ENCODE results near the gene CDH13. TPM values are rescaled to one million over a fixed set of nuclear protein-coding genes. Genes with fewer than 3 reads are reported as not detected.

Gene CDH13
- total and polyA plus RNA-seq, 2 of the 8 experiments (the other 6 are each of a cell fraction or from before 2014, with no cell fraction given) = 2.3 to 2.4 TPM

DNA sequence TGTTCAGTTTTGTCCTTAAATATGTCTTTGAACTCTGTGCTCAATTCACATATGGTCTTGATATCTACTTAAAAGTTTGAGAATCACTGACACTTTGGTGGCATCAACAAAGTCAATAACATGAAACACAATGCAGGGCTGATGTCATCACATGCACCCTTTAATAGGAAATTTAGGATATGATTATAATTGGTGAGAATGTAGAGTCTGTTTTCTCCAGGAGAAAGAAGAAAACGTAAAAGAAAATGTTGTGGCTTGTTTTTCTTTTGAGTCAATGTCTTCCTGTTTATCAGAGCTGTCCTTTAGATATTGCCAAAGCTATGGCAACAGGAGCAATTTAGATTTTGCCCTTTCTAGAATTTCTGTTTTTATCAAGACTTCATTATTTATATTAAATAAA is 396.9 kb downstream of the CDH13 start:
- H3K4me1 ChIP-seq (replicated peaks in 1 of 4; ENCODE audit: control insufficient read depth in 3 of 4, insufficient read depth in 4 of 4, low read length in 3 of 4) = no peaks in the 10 kb centered on the region
- H3K27me3 ChIP-seq (replicated peaks in 1 of 4; ENCODE audit: control insufficient read depth in 3 of 4, extremely low read depth in 1 of 4, insufficient read depth in 3 of 4, low read length in 3 of 4) = no peaks in the 10 kb centered on the region
- H3K4me3 ChIP-seq (ENCODE audit: extremely low read depth in 1 of 4, insufficient read depth in 2 of 4, low read depth in 3 of 4, low read length in 4 of 4) = no peak overlapping the region
- no peaks in the 10 kb centered on the region for H4K20me1 ChIP-seq (replicated peaks in 1 of 2; ENCODE audit: control insufficient read depth in 1 of 2, insufficient read depth in 2 of 2, low read length in 2 of 2)
- no peak overlapping the region for H4K8ac ChIP-seq (ENCODE audit: extremely low read depth, insufficient read depth, low read length)
- no peak overlapping the region for H2AK5ac ChIP-seq (ENCODE audit: low read depth, low read length)
- no peak overlapping the region for H4K91ac ChIP-seq (replicated peaks; ENCODE audit: insufficient read length, low read length)
- no peak overlapping the region for H3K4me2 ChIP-seq (ENCODE audit: insufficient read depth in 1 of 2, low read depth in 2 of 2, low read length in 2 of 2)
- no peak overlapping the region for H2BK20ac ChIP-seq (ENCODE audit: low read length)
- H3K9me3 ChIP-seq (ENCODE audit: insufficient read depth in 2 of 2, low read depth in 1 of 2, low read length in 1 of 2) = 0 out of 4 replicates have a peak, but pooled peaks cover 0 to 4% of the 10 kb centered on the region in 2 experiments
- no peak overlapping the region for H3K56ac ChIP-seq (replicated peaks; ENCODE audit: insufficient read length, low read depth, low read length)
- H3K23ac ChIP-seq (ENCODE audit: insufficient read length) = no peak overlapping the region
- DNase-seq (ENCODE audit: low read depth in 1 of 2, low spot score in 2 of 2) (no peak), FAIRE-seq (no peak)
- H3K14ac ChIP-seq (ENCODE audit: insufficient read length) = no peak overlapping the region
- H2BK5ac ChIP-seq (ENCODE audit: low read depth, low read length) = no peak overlapping the region
- no peak overlapping the region for H3K4ac ChIP-seq (replicated peaks; ENCODE audit: insufficient read length, low read depth, low read length)
- H3K27ac ChIP-seq (ENCODE audit: low read depth, low read length) = no peak overlapping the region
- no peaks in the 10 kb centered on the region for H3K79me1 ChIP-seq (ENCODE audit: low read depth, low read length)
- H3K36me3 ChIP-seq (ENCODE audit: control insufficient read depth in 2 of 4, insufficient read depth in 4 of 4, low read length in 3 of 4) = no peaks in the 10 kb centered on the region
- H3K9ac ChIP-seq (replicated peaks in 1 of 4; ENCODE audit: extremely low read depth in 1 of 4, low read depth in 3 of 4, low read length in 3 of 4) = no peak overlapping the region
- H4K5ac ChIP-seq (ENCODE audit: insufficient read length, low read depth, low read length) = no peak overlapping the region
- POLR2A ChIA-PET (ENCODE audit: partially characterized antibody) = no interaction called here
- H2BK12ac ChIP-seq (ENCODE audit: low read depth, low read length) = no peak overlapping the region
- no peak overlapping the region for H2BK120ac ChIP-seq (replicated peaks; ENCODE audit: low read depth, low read length)
- H3K79me2 ChIP-seq (ENCODE audit: control insufficient read depth in 1 of 2, insufficient read depth in 2 of 2, low read length in 2 of 2) = no peaks in the 10 kb centered on the region
- H2AFZ ChIP-seq (ENCODE audit: low read length) = no peak overlapping the region
- no peak overlapping the region for H3K18ac ChIP-seq (ENCODE audit: extremely low read depth, low read length)
- CTCF ChIA-PET (ENCODE audit: partially characterized antibody) = no interaction called here
- no peaks in the 10 kb centered on the region for H3K23me2 ChIP-seq (ENCODE audit: low read depth, low read length)
- H2BK15ac ChIP-seq (ENCODE audit: low read length) = no peak overlapping the region
- 80 to 100% methylated on average over 1 of the region's 1 CpG for WGBS, 2 experiments (ENCODE audit: extremely low coverage in 1 of 2, insufficient coverage in 1 of 2, insufficient read length in 1 of 2, insufficient replicate concordance in 2 of 2, low coverage in 1 of 2, low lambda C conversion rate in 2 of 2, missing lambda C conversion rate in 1 of 2)
- no peak for TF ChIP-seq RXRA (IDR thresholded peaks at IDR 0.05; ENCODE audit: insufficient read depth, low read depth, low read length)
- no peak for TF ChIP-seq YY1 (IDR thresholded peaks at IDR 0.05; ENCODE audit: low read depth, low read length)
- TF ChIP-seq, protein P1, sequence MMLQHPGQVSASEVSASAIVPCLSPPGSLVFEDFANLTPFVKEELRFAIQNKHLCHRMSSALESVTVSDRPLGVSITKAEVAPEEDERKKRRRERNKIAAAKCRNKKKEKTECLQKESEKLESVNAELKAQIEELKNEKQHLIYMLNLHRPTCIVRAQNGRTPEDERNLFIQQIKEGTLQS (IDR thresholded peaks at IDR 0.05; ENCODE audit: insufficient read depth, low read depth, low read length) = no peak
- TF ChIP-seq RFX5 (IDR thresholded peaks at IDR 0.05; ENCODE audit: borderline replicate concordance, low read depth, low read length) = no peak
- TF ChIP-seq TEAD4 (IDR thresholded peaks at IDR 0.05; ENCODE audit: low read depth, low read length) = no peak
- no peak for TF ChIP-seq RAD21 (IDR thresholded peaks at IDR 0.05 in 1 of 2, conservative IDR thresholded peaks at IDR 0.05 in 1 of 2; ENCODE audit: low read depth in 2 of 2, low read length in 2 of 2)
- no peak for TF ChIP-seq SAP30 (IDR thresholded peaks at IDR 0.05; ENCODE audit: insufficient read depth, insufficient replicate concordance, low read length)
